ENCODE results near the gene LPIN3. TPM values are rescaled to one million over a fixed set of nuclear protein-coding genes. Genes with fewer than 3 reads are reported as not detected.

Gene LPIN3
- polyA plus RNA-seq, 1 of the 3 experiments (the other 2 are of a cell fraction), result 0.21 TPM

DNA sequence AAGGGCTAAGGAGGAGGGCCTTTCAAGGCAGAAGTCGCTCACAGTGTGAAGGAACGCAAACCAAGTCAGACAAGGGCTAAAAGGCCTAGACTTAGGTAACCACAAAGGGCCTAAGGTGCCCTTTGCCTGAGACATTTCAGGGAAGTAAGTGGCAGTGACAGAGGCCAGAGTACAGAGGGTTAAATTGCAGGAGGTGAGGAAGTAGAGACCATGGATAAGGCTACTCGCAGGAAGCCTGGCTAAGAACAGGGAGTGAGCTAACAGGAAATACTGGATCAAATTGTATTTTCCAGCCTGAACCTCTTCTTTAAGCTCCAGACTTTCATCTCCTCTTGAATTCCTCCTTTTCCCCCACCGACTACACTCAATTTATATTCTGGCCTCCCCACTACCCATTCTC, 39.7 kb upstream of the LPIN3 start:
- no peaks in the 10 kb centered on the region for H3K4me1 ChIP-seq (ENCODE audit: control insufficient read depth in 1 of 2, insufficient read depth in 2 of 2, low read depth in 1 of 2, low read length in 1 of 2)
- 92% methylated on average over 4 of the region's 4 CpGs for WGBS (ENCODE audit: low lambda C conversion rate)

More for the DNA sequence above, 39.7 kb upstream of the LPIN3 start:
- TF ChIP-seq GABPA (IDR thresholded peaks at IDR 0.05; ENCODE audit: low read depth) (no peak), USF2 (IDR thresholded peaks at IDR 0.05; ENCODE audit: borderline replicate concordance, low read depth, low read length) (no peak), ZBTB33 (IDR thresholded peaks at IDR 0.05; ENCODE audit: borderline replicate concordance, low read depth) (no peak), CHD2 (IDR thresholded peaks at IDR 0.05; ENCODE audit: low read length, partially characterized antibody) (no peak), ELF1 (IDR thresholded peaks at IDR 0.05) (no peak), TEAD4 (IDR thresholded peaks at IDR 0.05; ENCODE audit: borderline replicate concordance, insufficient read depth) (no peak), NRF1 (IDR thresholded peaks at IDR 0.05; ENCODE audit: low read depth, low read length) (no peak), RFX5 (IDR thresholded peaks at IDR 0.05; ENCODE audit: low read length) (no peak), MEF2A (IDR thresholded peaks at IDR 0.05; ENCODE audit: borderline replicate concordance, low read depth) (no peak), POLR2AphosphoS5 (IDR thresholded peaks at IDR 0.05; ENCODE audit: low read depth, low read length) (no peak), TCF12 (IDR thresholded peaks at IDR 0.05) (no peak), SIN3A (IDR thresholded peaks at IDR 0.05; ENCODE audit: borderline replicate concordance, low read depth, low read length) (no peak)
- TF ChIP-seq, protein P1, sequence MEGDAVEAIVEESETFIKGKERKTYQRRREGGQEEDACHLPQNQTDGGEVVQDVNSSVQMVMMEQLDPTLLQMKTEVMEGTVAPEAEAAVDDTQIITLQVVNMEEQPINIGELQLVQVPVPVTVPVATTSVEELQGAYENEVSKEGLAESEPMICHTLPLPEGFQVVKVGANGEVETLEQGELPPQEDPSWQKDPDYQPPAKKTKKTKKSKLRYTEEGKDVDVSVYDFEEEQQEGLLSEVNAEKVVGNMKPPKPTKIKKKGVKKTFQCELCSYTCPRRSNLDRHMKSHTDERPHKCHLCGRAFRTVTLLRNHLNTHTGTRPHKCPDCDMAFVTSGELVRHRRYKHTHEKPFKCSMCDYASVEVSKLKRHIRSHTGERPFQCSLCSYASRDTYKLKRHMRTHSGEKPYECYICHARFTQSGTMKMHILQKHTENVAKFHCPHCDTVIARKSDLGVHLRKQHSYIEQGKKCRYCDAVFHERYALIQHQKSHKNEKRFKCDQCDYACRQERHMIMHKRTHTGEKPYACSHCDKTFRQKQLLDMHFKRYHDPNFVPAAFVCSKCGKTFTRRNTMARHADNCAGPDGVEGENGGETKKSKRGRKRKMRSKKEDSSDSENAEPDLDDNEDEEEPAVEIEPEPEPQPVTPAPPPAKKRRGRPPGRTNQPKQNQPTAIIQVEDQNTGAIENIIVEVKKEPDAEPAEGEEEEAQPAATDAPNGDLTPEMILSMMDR (IDR thresholded peaks at IDR 0.05), result no peak
- TF ChIP-seq, protein P2, sequence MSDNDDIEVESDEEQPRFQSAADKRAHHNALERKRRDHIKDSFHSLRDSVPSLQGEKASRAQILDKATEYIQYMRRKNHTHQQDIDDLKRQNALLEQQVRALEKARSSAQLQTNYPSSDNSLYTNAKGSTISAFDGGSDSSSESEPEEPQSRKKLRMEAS (IDR thresholded peaks at IDR 0.05; ENCODE audit: low read depth), result no peak
- TF ChIP-seq, protein P3, sequence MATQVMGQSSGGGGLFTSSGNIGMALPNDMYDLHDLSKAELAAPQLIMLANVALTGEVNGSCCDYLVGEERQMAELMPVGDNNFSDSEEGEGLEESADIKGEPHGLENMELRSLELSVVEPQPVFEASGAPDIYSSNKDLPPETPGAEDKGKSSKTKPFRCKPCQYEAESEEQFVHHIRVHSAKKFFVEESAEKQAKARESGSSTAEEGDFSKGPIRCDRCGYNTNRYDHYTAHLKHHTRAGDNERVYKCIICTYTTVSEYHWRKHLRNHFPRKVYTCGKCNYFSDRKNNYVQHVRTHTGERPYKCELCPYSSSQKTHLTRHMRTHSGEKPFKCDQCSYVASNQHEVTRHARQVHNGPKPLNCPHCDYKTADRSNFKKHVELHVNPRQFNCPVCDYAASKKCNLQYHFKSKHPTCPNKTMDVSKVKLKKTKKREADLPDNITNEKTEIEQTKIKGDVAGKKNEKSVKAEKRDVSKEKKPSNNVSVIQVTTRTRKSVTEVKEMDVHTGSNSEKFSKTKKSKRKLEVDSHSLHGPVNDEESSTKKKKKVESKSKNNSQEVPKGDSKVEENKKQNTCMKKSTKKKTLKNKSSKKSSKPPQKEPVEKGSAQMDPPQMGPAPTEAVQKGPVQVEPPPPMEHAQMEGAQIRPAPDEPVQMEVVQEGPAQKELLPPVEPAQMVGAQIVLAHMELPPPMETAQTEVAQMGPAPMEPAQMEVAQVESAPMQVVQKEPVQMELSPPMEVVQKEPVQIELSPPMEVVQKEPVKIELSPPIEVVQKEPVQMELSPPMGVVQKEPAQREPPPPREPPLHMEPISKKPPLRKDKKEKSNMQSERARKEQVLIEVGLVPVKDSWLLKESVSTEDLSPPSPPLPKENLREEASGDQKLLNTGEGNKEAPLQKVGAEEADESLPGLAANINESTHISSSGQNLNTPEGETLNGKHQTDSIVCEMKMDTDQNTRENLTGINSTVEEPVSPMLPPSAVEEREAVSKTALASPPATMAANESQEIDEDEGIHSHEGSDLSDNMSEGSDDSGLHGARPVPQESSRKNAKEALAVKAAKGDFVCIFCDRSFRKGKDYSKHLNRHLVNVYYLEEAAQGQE (IDR thresholded peaks at IDR 0.05; ENCODE audit: low read depth, low read length), result no peak
- TF ChIP-seq, protein P4, sequence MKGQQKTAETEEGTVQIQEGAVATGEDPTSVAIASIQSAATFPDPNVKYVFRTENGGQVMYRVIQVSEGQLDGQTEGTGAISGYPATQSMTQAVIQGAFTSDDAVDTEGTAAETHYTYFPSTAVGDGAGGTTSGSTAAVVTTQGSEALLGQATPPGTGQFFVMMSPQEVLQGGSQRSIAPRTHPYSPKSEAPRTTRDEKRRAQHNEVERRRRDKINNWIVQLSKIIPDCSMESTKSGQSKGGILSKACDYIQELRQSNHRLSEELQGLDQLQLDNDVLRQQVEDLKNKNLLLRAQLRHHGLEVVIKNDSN (IDR thresholded peaks at IDR 0.05; ENCODE audit: borderline replicate concordance, low read depth), result no peak
- TF ChIP-seq, protein P5, sequence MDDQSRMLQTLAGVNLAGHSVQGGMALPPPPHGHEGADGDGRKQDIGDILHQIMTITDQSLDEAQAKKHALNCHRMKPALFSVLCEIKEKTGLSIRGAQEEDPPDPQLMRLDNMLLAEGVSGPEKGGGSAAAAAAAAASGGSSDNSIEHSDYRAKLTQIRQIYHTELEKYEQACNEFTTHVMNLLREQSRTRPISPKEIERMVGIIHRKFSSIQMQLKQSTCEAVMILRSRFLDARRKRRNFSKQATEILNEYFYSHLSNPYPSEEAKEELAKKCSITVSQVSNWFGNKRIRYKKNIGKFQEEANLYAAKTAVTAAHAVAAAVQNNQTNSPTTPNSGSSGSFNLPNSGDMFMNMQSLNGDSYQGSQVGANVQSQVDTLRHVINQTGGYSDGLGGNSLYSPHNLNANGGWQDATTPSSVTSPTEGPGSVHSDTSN (IDR thresholded peaks at IDR 0.05), result no peak
- Histone ChIP-seq H3K27me3 (ENCODE audit: insufficient read depth) (no peaks in the 10 kb centered on the region), H4K20me1 (ENCODE audit: insufficient read depth) (0 out of 2 replicates have a peak, but pooled peaks cover 7% of the 10 kb centered on the region), H3K4me3 (ENCODE audit: low read depth in 2 of 2, low read length in 1 of 2) (no peak overlapping the region), H3K9me2 (no peaks in the 10 kb centered on the region), H3K27ac (ENCODE audit: low read depth in 2 of 2, low read length in 1 of 2) (no peak overlapping the region), H3K4me2 (no peak overlapping the region), H3K9me3 (no peaks in the 10 kb centered on the region), H3K9ac (no peak overlapping the region), H3K79me2 (ENCODE audit: insufficient read depth) (peaks cover 63% of the 10 kb centered on the region; the same call in 1 of the 2 replicates), H3K36me3 (replicated peaks in 1 of 2; ENCODE audit: control insufficient read depth in 1 of 2, insufficient read depth in 2 of 2, low read length in 1 of 2) (no peaks in the 10 kb centered on the region), H2AFZ (ENCODE audit: low read depth) (no peak overlapping the region), H3F3A (replicated peaks; ENCODE audit: insufficient read depth) (no peaks in the 10 kb centered on the region)
- POLR2A ChIA-PET, result no interaction called here
- DNase-seq, result no peak
- CTCF ChIA-PET, result interaction anchor here (1.0 to 1.3 kb wide), 2 partner anchors 16 to 38 kb away, joined by 3 to 4 read pairs; no protein-coding TSS in a partner anchor
